ENCODE results near the gene MMP23B.

Gene MMP23B

GRCh38 chr1:1680031-1680911 lies 48.3 kb downstream of the MMP23B start:
- H3K27ac ChIP-seq (ENCODE audit: low read depth, low read length) = no peak overlapping the region
- H3K9me3 ChIP-seq (ENCODE audit: low read length) = no peaks in the 10 kb centered on the region
- H3K36me3 ChIP-seq (ENCODE audit: insufficient read depth, low read length) = peaks cover 5% of the 10 kb centered on the region
- H3K4me1 ChIP-seq (ENCODE audit: insufficient read depth, low read length) = peaks cover 8% of the 10 kb centered on the region
- H3K9ac ChIP-seq (ENCODE audit: low read length) = no peak overlapping the region
- H3K27me3 ChIP-seq (ENCODE audit: control insufficient read depth in 1 of 2, insufficient read depth in 2 of 2, low read length in 2 of 2) = no peaks in the 10 kb centered on the region
- no peak overlapping the region for H3K4me3 ChIP-seq (ENCODE audit: low read depth in 1 of 2, low read length in 2 of 2)

GRCh38 chr1:1680912-1681273 lies 48.9 kb downstream of the MMP23B start:
- H3K27me3 ChIP-seq (ENCODE audit: control insufficient read depth in 1 of 2, insufficient read depth in 2 of 2, low read length in 2 of 2) = no peaks in the 10 kb centered on the region
- H3K27ac ChIP-seq (ENCODE audit: low read depth, low read length) = no peak overlapping the region
- H3K9me3 ChIP-seq (ENCODE audit: low read length) = no peaks in the 10 kb centered on the region
- no peak overlapping the region for H3K4me3 ChIP-seq (ENCODE audit: low read depth in 1 of 2, low read length in 2 of 2)
- H3K4me1 ChIP-seq (ENCODE audit: insufficient read depth, low read length) = peaks cover 8% of the 10 kb centered on the region
- no peak overlapping the region for H3K9ac ChIP-seq (ENCODE audit: low read length)
- peaks cover 5% of the 10 kb centered on the region for H3K36me3 ChIP-seq (ENCODE audit: insufficient read depth, low read length)

GRCh38 chr1:1683104-1683905 lies 51.3 kb downstream of the MMP23B start:
- Histone ChIP-seq H3K4me3 (ENCODE audit: low read depth in 1 of 2, low read length in 2 of 2) (no peak overlapping the region), H3K9ac (ENCODE audit: low read length) (no peak overlapping the region), H3K36me3 (ENCODE audit: insufficient read depth, low read length) (peaks cover 5% of the 10 kb centered on the region), H3K4me1 (ENCODE audit: insufficient read depth, low read length) (peaks cover 6% of the 10 kb centered on the region), H3K9me3 (ENCODE audit: low read length) (no peaks in the 10 kb centered on the region), H3K27me3 (ENCODE audit: control insufficient read depth in 1 of 2, insufficient read depth in 2 of 2, low read length in 2 of 2) (no peaks in the 10 kb centered on the region), H3K27ac (ENCODE audit: low read depth, low read length) (no peak overlapping the region)

All from muscle layer of colon (tissue), 2 donors.